ENCODE data around the gene PPP1R10.
A peak's percentile ranks its signal among the peaks of the same experiment; 100 is the strongest.

PPP1R10 gene

GRCh38 chr6:30618270-30618797 lies 1.3 kb upstream of the PPP1R10 start:
- DNase-seq, result peak; percentile 64

- DNase-seq, result peak; percentile 95
Measured at GRCh38 chr6:30617565-30618269, 674 bp upstream of the PPP1R10 start, which contains the start of gene MRPS18B. Gene MRPS18B, plus strand, starts transcription at chr6:30617840. Its CDS starts 26 bp downstream, at chr6:30617866.

- DNase-seq, result peak; percentile 87
Measured at GRCh38 chr6:30615958-30616810, 859 bp downstream of the PPP1R10 start.

GRCh38 chr6:30615219-30615957 lies 1.7 kb downstream of the PPP1R10 start:
- peak; percentile 87 for DNase-seq

GRCh38 chr6:30614843-30615218 lies 2.2 kb downstream of the PPP1R10 start:
- peak; percentile 97 for DNase-seq

GRCh38 chr6:30614044-30614842 lies 2.8 kb downstream of the PPP1R10 start:
- no peak for DNase-seq

- no peak for DNase-seq
Measured at GRCh38 chr6:30613251-30614043, 3.6 kb downstream of the PPP1R10 start.

- no peak for DNase-seq
Measured at GRCh38 chr6:30612687-30613248, 4.3 kb downstream of the PPP1R10 start.

GRCh38 chr6:30612213-30612612 lies 4.8 kb downstream of the PPP1R10 start:
- DNase-seq, result no peak

- DNase-seq, result no peak
Measured at GRCh38 chr6:30611856-30612194, 5.2 kb downstream of the PPP1R10 start.

- DNase-seq, result no peak
Measured at GRCh38 chr6:30611150-30611855, 5.7 kb downstream of the PPP1R10 start.

- no peak for DNase-seq
Measured at GRCh38 chr6:30610065-30610464, 7.0 kb downstream of the PPP1R10 start.

- no peak for DNase-seq
Measured at GRCh38 chr6:30603961-30604360, 13.1 kb downstream of the PPP1R10 start.

GRCh38 chr6:30601815-30602641 lies 15.0 kb downstream of the PPP1R10 start:
- no peak for DNase-seq

GRCh38 chr6:30601436-30601814 lies 15.6 kb downstream of the PPP1R10 start:
- no peak for DNase-seq

GRCh38 chr6:30600451-30600961 lies 16.5 kb downstream of the PPP1R10 start:
- DNase-seq, result no peak

- DNase-seq, result no peak
Measured at GRCh38 chr6:30599625-30600324, 17.3 kb downstream of the PPP1R10 start.

GRCh38 chr6:30598912-30599624 lies 18.0 kb downstream of the PPP1R10 start:
- DNase-seq, result no peak
